ENCODE data around the gene FBXO39.

- TF ChIP-seq CTCF (IDR thresholded peaks at IDR 0.05) (no peak), EZH2 (IDR thresholded peaks at IDR 0.05; ENCODE audit: borderline replicate concordance, insufficient read depth, low read depth, low read length, poor library complexity, severe bottlenecking) (no peak)
Observed at GRCh38 chr17:6823011-6823442, 47.0 kb downstream of the FBXO39 start.

All from B cell (primary cell).